ENCODE measurements around the gene ADAM33.

DNA sequence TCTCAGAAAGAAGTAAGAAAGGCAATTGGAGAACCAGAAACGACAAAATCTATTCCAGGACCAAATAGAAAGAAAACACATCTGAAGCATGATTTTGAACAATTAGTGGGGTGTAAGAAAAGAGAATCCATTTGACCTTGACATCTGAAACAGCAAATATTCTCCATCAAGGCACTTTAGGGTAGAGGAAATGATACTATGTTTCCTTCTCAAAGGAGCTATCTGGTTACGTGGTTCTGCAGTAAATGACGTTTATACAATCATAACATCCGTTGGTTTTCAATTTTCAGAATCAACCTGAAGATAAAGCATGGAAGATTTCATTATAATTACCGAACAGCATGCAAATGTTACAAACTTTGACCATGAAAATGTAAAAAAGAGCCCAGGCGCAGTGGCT is 38.8 kb upstream of the ADAM33 start:
- TF ChIP-seq ESRRA (IDR thresholded peaks at IDR 0.05; ENCODE audit: borderline replicate concordance, low read length) (no peak), FOSB (CRISPR knock-in tag; IDR thresholded peaks at IDR 0.05) (no peak), CHD2 (IDR thresholded peaks at IDR 0.05; ENCODE audit: low read length, partially characterized antibody) (no peak), EHMT2 (IDR thresholded peaks at IDR 0.05; ENCODE audit: low read depth) (no peak)

All from A549 (cell line).